ENCODE results near the gene ILF3.

ILF3 gene

DNA sequence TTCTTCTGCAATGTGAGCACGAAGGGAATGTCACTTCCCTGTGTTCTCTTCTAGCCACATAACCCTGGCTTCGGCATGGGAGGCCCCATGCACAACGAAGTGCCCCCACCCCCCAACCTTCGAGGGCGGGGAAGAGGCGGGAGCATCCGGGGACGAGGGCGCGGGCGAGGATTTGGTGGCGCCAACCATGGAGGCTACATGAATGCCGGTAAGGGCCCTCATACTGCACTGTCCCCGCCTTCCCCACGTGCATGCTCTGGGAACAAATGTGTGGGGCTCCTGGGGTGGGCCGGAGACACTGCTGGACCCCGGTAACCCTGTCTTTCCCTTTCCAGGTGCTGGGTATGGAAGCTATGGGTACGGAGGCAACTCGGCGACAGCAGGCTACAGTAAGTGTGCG is 29.4 kb downstream of the ILF3 start:
- Histone ChIP-seq H3K27ac (ENCODE audit: low read depth, low read length) (no peak overlapping the region), H3K4me3 (ENCODE audit: low read depth in 1 of 5, low read length in 5 of 5) (no peak overlapping the region), H3K36me3 (ENCODE audit: control insufficient read depth in 5 of 5, insufficient read depth in 5 of 5, low read length in 5 of 5) (peaks cover 9 to 97% (median 96%) of the 10 kb centered on the region in 5 donors), H3K9me3 (ENCODE audit: control insufficient read depth in 5 of 5, low read length in 5 of 5) (no peaks in the 10 kb centered on the region), H3K27me3 (ENCODE audit: control insufficient read depth in 5 of 5, insufficient read depth in 4 of 5, low read length in 5 of 5) (no peaks in the 10 kb centered on the region), H3K9ac (ENCODE audit: low read length in 5 of 5) (no peak overlapping the region), H3K4me1 (ENCODE audit: control insufficient read depth in 5 of 5, insufficient read depth in 5 of 5, low read length in 5 of 5) (no peaks in the 10 kb centered on the region)

DNA sequence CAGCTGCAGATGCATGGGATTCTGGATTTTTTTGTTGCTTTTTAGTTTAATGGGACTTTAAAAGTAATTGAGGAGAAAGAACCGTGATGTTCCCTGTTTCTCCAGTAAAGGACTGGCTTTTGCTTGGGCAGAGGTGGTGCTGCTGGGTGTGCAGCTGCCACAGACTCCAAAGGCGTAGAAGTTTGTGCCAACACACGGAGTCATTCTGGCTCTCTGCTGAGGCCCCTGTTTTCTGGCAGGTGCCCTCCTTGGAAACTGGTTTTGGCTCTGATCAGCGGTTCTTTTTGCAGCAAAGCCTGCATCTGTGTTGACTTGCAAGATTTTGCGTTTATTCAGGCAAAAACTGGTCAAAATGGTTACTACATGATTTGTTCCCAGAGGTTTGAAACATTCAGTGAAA is 31.1 kb downstream of the ILF3 start:
- peaks cover 9 to 97% (median 95%) of the 10 kb centered on the region in 5 donors for H3K36me3 ChIP-seq (ENCODE audit: control insufficient read depth in 5 of 5, insufficient read depth in 5 of 5, low read length in 5 of 5)
- no peak overlapping the region for H3K4me3 ChIP-seq (ENCODE audit: low read depth in 1 of 5, low read length in 5 of 5)
- H3K9me3 ChIP-seq (ENCODE audit: control insufficient read depth in 5 of 5, low read length in 5 of 5): no peaks in the 10 kb centered on the region
- H3K4me1 ChIP-seq (ENCODE audit: control insufficient read depth in 5 of 5, insufficient read depth in 5 of 5, low read length in 5 of 5): peaks cover 0 to 6% (median 4%) of the 10 kb centered on the region in 5 donors
- H3K9ac ChIP-seq (ENCODE audit: low read length in 5 of 5): no peak overlapping the region
- no peaks in the 10 kb centered on the region for H3K27me3 ChIP-seq (ENCODE audit: control insufficient read depth in 5 of 5, insufficient read depth in 4 of 5, low read length in 5 of 5)
- H3K27ac ChIP-seq (ENCODE audit: low read depth, low read length): no peak overlapping the region

GRCh38 chr19:10686193-10686592 is 32.0 kb downstream of the ILF3 start:
- no peak overlapping the region for H3K9ac ChIP-seq (ENCODE audit: low read length in 5 of 5)
- no peak overlapping the region for H3K4me3 ChIP-seq (ENCODE audit: low read depth in 1 of 5, low read length in 5 of 5)
- peaks cover 9 to 97% (median 94%) of the 10 kb centered on the region in 5 donors for H3K36me3 ChIP-seq (ENCODE audit: control insufficient read depth in 5 of 5, insufficient read depth in 5 of 5, low read length in 5 of 5)

DNA sequence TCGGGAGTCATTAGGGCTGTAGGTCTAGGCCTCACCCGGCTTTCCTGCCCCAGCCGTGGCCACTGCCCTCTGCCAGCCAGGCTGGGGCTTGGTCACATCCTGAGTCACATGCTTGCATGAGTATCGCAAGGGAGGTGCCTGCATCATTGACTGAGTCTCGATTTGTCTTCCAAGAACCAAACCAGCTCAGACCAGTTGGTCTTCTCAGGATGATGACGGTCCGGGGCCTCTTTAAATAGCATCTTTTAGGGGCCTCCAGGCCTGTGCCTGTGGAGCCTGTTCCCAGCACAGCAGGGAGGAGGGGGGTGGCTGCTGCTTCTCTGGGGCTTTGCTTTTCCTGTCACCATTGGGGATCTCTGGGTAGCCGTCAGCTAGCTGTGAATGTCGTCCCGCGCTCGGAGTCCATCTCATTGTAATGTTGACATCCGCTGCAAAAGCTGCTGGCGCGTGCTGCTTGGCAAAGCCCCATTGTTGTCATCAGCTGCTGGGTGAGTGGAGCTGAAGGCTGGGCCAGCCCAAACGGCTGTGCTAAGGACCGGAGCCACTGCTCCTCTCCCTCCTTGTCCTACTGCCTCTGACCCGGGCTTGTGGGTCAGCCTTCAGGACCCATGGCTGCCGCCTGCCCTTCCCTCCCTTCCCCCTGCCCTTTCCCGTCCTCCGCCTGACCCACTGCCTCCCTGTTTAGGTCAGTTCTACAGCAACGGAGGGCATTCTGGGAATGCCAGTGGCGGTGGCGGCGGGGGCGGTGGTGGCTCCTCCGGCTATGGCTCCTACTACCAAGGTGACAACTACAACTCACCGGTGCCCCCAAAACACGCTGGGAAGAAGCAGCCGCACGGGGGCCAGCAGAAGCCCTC is 32.7 kb downstream of the ILF3 start:
- Histone ChIP-seq H3K9me3 (ENCODE audit: control insufficient read depth in 5 of 5, low read length in 5 of 5) (no peaks in the 10 kb centered on the region), H3K27ac (ENCODE audit: low read depth, low read length) (no peak overlapping the region), H3K4me3 (ENCODE audit: low read depth in 1 of 5, low read length in 5 of 5) (no peak overlapping the region), H3K36me3 (ENCODE audit: control insufficient read depth in 5 of 5, insufficient read depth in 5 of 5, low read length in 5 of 5) (peaks cover 9 to 97% (median 94%) of the 10 kb centered on the region in 5 donors), H3K27me3 (ENCODE audit: control insufficient read depth in 5 of 5, insufficient read depth in 4 of 5, low read length in 5 of 5) (no peaks in the 10 kb centered on the region), H3K4me1 (ENCODE audit: control insufficient read depth in 5 of 5, insufficient read depth in 5 of 5, low read length in 5 of 5) (peaks cover 0 to 9% (median 7%) of the 10 kb centered on the region in 5 donors), H3K9ac (ENCODE audit: low read length in 5 of 5) (no peak overlapping the region)

More at GRCh38 chr19:10686193-10686592, 32.0 kb downstream of the ILF3 start:
- Histone ChIP-seq H3K27me3 (ENCODE audit: control insufficient read depth in 5 of 5, insufficient read depth in 4 of 5, low read length in 5 of 5) (no peaks in the 10 kb centered on the region), H3K9me3 (ENCODE audit: control insufficient read depth in 5 of 5, low read length in 5 of 5) (no peaks in the 10 kb centered on the region), H3K27ac (ENCODE audit: low read depth, low read length) (no peak overlapping the region), H3K4me1 (ENCODE audit: control insufficient read depth in 5 of 5, insufficient read depth in 5 of 5, low read length in 5 of 5) (peaks cover 0 to 9% (median 7%) of the 10 kb centered on the region in 5 donors)

DNA sequence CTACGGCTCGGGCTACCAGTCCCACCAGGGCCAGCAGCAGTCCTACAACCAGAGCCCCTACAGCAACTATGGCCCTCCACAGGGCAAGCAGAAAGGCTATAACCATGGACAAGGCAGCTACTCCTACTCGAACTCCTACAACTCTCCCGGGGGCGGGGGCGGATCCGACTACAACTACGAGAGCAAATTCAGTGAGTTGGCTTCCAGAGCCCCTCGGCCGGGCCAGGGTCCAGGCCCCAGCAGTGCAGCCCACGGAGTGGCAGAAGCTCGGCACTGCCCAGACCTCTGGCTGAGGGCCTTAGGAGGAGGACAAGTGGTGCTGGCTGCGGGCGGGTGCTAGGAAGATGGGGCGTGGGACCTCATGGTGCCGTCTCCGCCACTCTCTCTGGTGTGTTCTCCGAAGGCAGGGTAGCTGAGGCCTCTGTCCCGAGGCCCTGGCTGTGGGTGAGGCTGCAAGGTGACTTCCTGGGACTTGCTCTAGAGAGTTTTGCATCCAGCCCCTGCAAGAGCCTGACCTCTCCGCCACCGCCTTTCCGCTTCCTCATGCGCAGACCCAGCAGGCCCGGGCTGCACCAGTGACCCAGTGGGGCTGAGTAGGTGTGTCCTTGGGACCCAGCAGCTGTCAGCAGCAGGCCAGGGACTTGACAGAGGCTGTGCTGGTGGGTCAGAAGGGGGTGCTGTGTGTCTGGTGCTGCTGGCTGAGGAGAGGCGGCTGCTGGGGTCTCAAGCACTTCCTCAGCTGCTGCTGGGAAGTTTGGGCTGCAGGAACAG is 33.6 kb downstream of the ILF3 start:
- Histone ChIP-seq H3K4me3 (ENCODE audit: low read depth in 1 of 5, low read length in 5 of 5) (no peak overlapping the region), H3K4me1 (ENCODE audit: control insufficient read depth in 5 of 5, insufficient read depth in 5 of 5, low read length in 5 of 5) (peaks cover 0 to 9% (median 7%) of the 10 kb centered on the region in 5 donors), H3K36me3 (ENCODE audit: control insufficient read depth in 5 of 5, insufficient read depth in 5 of 5, low read length in 5 of 5) (peaks cover 9 to 97% (median 93%) of the 10 kb centered on the region in 5 donors), H3K9me3 (ENCODE audit: control insufficient read depth in 5 of 5, low read length in 5 of 5) (no peaks in the 10 kb centered on the region), H3K9ac (ENCODE audit: low read length in 5 of 5) (no peak overlapping the region), H3K27ac (ENCODE audit: low read depth, low read length) (no peak overlapping the region), H3K27me3 (ENCODE audit: control insufficient read depth in 5 of 5, insufficient read depth in 4 of 5, low read length in 5 of 5) (no peaks in the 10 kb centered on the region)

DNA sequence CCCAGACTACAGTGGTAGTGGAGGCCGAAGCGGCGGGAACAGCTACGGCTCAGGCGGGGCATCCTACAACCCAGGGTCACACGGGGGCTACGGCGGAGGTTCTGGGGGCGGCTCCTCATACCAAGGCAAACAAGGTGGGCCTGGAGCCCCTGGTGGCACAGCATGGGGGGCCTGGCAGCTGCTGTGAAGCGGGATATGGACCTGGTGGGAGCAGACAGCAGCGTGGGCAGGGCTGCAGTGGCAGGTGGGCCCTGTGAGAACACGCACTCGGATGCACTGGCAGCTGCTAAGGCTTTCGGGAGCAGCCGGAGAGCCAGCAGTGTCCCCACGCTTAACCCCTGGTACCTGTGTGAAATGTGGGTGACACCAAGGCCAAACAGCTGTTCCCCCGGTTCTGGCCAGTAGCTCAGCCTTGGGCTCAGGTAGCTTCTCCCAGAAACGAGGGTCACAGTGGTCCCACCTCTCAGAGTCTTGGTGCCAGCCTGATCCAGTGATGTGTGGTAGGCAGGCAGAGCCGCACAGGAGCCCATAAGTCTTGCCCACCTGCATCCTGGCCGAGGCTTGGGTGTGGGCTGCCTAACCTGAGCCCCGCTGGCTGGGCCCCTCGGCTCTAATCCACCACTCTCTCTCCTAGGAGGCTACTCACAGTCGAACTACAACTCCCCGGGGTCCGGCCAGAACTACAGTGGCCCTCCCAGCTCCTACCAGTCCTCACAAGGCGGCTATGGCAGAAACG is 34.6 kb downstream of the ILF3 start:
- no peak overlapping the region for H3K4me3 ChIP-seq (ENCODE audit: low read depth in 1 of 5, low read length in 5 of 5)
- H3K9ac ChIP-seq (ENCODE audit: low read length in 5 of 5): no peak overlapping the region
- H3K27me3 ChIP-seq (ENCODE audit: control insufficient read depth in 5 of 5, insufficient read depth in 4 of 5, low read length in 5 of 5): no peaks in the 10 kb centered on the region
- H3K4me1 ChIP-seq (ENCODE audit: control insufficient read depth in 5 of 5, insufficient read depth in 5 of 5, low read length in 5 of 5): peaks cover 0 to 9% (median 7%) of the 10 kb centered on the region in 5 donors
- peaks cover 9 to 88% (median 83%) of the 10 kb centered on the region in 5 donors for H3K36me3 ChIP-seq (ENCODE audit: control insufficient read depth in 5 of 5, insufficient read depth in 5 of 5, low read length in 5 of 5)
- no peaks in the 10 kb centered on the region for H3K9me3 ChIP-seq (ENCODE audit: control insufficient read depth in 5 of 5, low read length in 5 of 5)
- H3K27ac ChIP-seq (ENCODE audit: low read depth, low read length): no peak overlapping the region

- no peak overlapping the region for H3K4me3 ChIP-seq (ENCODE audit: low read depth in 1 of 5, low read length in 5 of 5)
- no peaks in the 10 kb centered on the region for H3K27me3 ChIP-seq (ENCODE audit: control insufficient read depth in 5 of 5, insufficient read depth in 4 of 5, low read length in 5 of 5)
- H3K9ac ChIP-seq (ENCODE audit: low read length in 5 of 5): no peak overlapping the region
- no peaks in the 10 kb centered on the region for H3K9me3 ChIP-seq (ENCODE audit: control insufficient read depth in 5 of 5, low read length in 5 of 5)
- H3K36me3 ChIP-seq (ENCODE audit: control insufficient read depth in 5 of 5, insufficient read depth in 5 of 5, low read length in 5 of 5): peaks cover 0 to 72% (median 67%) of the 10 kb centered on the region in 5 donors
- H3K4me1 ChIP-seq (ENCODE audit: control insufficient read depth in 5 of 5, insufficient read depth in 5 of 5, low read length in 5 of 5): peaks cover 4 to 15% (median 9%) of the 10 kb centered on the region in 5 donors
- H3K27ac ChIP-seq (ENCODE audit: low read depth, low read length): no peak overlapping the region
Measured at GRCh38 chr19:10690341-10690781, 36.2 kb downstream of the ILF3 start.

- H3K27ac ChIP-seq (ENCODE audit: low read depth, low read length): no peak overlapping the region
- no peak overlapping the region for H3K9ac ChIP-seq (ENCODE audit: low read length in 5 of 5)
- H3K36me3 ChIP-seq (ENCODE audit: control insufficient read depth in 5 of 5, insufficient read depth in 5 of 5, low read length in 5 of 5): peaks cover 0 to 65% (median 60%) of the 10 kb centered on the region in 5 donors
- peaks cover 7 to 24% (median 17%) of the 10 kb centered on the region in 5 donors for H3K4me1 ChIP-seq (ENCODE audit: control insufficient read depth in 5 of 5, insufficient read depth in 5 of 5, low read length in 5 of 5)
- H3K4me3 ChIP-seq (ENCODE audit: low read depth in 1 of 5, low read length in 5 of 5): no peak overlapping the region
- no peaks in the 10 kb centered on the region for H3K27me3 ChIP-seq (ENCODE audit: control insufficient read depth in 5 of 5, insufficient read depth in 4 of 5, low read length in 5 of 5)
- no peaks in the 10 kb centered on the region for H3K9me3 ChIP-seq (ENCODE audit: control insufficient read depth in 5 of 5, low read length in 5 of 5)
Measured at GRCh38 chr19:10691178-10691881, 37.2 kb downstream of the ILF3 start.

DNA sequence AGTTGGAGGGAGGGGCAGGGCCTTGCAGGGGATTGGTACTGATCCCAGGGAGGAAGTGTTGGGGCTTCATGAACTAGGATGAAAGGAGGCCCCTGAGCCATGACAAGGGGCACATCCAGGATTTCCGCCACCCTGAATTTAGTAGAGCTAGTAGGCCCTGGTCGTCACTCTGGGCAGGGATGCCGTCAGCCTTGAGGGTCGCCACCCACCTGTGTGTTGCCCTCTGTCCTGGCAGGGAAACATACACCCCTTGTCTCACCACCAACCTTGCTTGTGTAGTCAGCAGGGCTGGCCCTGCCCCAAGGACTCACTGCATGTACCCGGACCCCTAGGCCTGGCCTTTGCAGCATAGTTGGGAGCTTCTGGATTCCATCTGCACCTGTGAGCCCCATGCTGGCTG is 37.7 kb downstream of the ILF3 start:
- Histone ChIP-seq H3K9ac (ENCODE audit: low read length in 5 of 5) (no peak overlapping the region), H3K9me3 (ENCODE audit: control insufficient read depth in 5 of 5, low read length in 5 of 5) (no peaks in the 10 kb centered on the region), H3K4me3 (ENCODE audit: low read depth in 1 of 5, low read length in 5 of 5) (no peak overlapping the region), H3K27me3 (ENCODE audit: control insufficient read depth in 5 of 5, insufficient read depth in 4 of 5, low read length in 5 of 5) (no peaks in the 10 kb centered on the region), H3K27ac (ENCODE audit: low read depth, low read length) (no peak overlapping the region), H3K4me1 (ENCODE audit: control insufficient read depth in 5 of 5, insufficient read depth in 5 of 5, low read length in 5 of 5) (peaks cover 7 to 24% (median 17%) of the 10 kb centered on the region in 5 donors), H3K36me3 (ENCODE audit: control insufficient read depth in 5 of 5, insufficient read depth in 5 of 5, low read length in 5 of 5) (peaks cover 0 to 60% (median 55%) of the 10 kb centered on the region in 5 donors)
